GM19025 (cell line): Measurements from ENCODE around the gene MPV17L2.
"Not testable (repeated sequence)": the region's sequence is repeated elsewhere in the genome, so short reads cannot be mapped to it uniquely, and the experiment has no call there.

Experiments used
- ATAC-seq: cut with Tn5 transposase; IDR thresholded peaks from one replicate; pipeline ENCODE4 v1.9.1; 2021; ENCODE audit warnings: mild to moderate bottlenecking, low read depth, moderate library complexity; ENCODE audit not compliant: unreplicated experiment

The MPV17L2 gene

GRCh38 chr19:18192673-18193387 is at the start of gene MPV17L2:
MPV17L2 (plus strand) TSS chr19:18193218; CDS start chr19:18193282, 64 bp downstream.
- peak; percentile 87 for ATAC-seq

GRCh38 chr19:18143902-18144301 is 49.1 kb upstream of the MPV17L2 start:
- ATAC-seq = no peak

GRCh38 chr19:18144361-18144760 is 48.7 kb upstream of the MPV17L2 start:
- no peak for ATAC-seq

- no peak for ATAC-seq
Measured at GRCh38 chr19:18144906-18145305, 48.1 kb upstream of the MPV17L2 start.

- no peak for ATAC-seq
Measured at GRCh38 chr19:18145391-18145999, 47.5 kb upstream of the MPV17L2 start.

GRCh38 chr19:18147396-18147795 is 45.6 kb upstream of the MPV17L2 start:
- ATAC-seq = no peak

- ATAC-seq = no peak
Measured at GRCh38 chr19:18149596-18149975, 43.4 kb upstream of the MPV17L2 start.

- ATAC-seq = no peak
Measured at GRCh38 chr19:18150776-18151624, 42.0 kb upstream of the MPV17L2 start.

GRCh38 chr19:18152442-18152816 is 40.6 kb upstream of the MPV17L2 start:
- peak; percentile 48 for ATAC-seq

GRCh38 chr19:18152817-18153555 is 40.0 kb upstream of the MPV17L2 start, which contains the start of gene PIK3R2:
PIK3R2 (plus strand) TSS chr19:18153163; CDS start chr19:18155880, 2,717 bp downstream.
- peak; percentile 68 for ATAC-seq

- peak; percentile 1 for ATAC-seq
Measured at GRCh38 chr19:18153556-18154134, 39.4 kb upstream of the MPV17L2 start.

GRCh38 chr19:18155095-18156087 is 37.6 kb upstream of the MPV17L2 start:
- ATAC-seq = no peak

GRCh38 chr19:18156268-18156667 is 36.8 kb upstream of the MPV17L2 start:
- no peak for ATAC-seq

GRCh38 chr19:18156841-18157464 is 36.1 kb upstream of the MPV17L2 start:
- no peak for ATAC-seq

- ATAC-seq = no peak
Measured at GRCh38 chr19:18157465-18158063, 35.5 kb upstream of the MPV17L2 start.

- ATAC-seq = no peak
Measured at GRCh38 chr19:18158467-18158866, 34.6 kb upstream of the MPV17L2 start.

GRCh38 chr19:18159059-18159616 is 33.9 kb upstream of the MPV17L2 start:
- not testable (repeated sequence) for ATAC-seq

GRCh38 chr19:18159810-18160209 is 33.2 kb upstream of the MPV17L2 start:
- no peak for ATAC-seq
